Gastroesophageal sphincter (tissue), 4 donors: ENCODE results near the gene CLCNKB. TPM values are rescaled to one million over a fixed set of nuclear protein-coding genes. Genes with fewer than 3 reads are reported as not detected.

Experiments
- ATAC-seq: fragments of 150-250 bp; one replicate; pipeline ENCODE4 v1.9.1; 2016; ENCODE audit warnings: mild to moderate bottlenecking, moderate library complexity
- H3K27ac ChIP-seq, 4 donors: fragments of 200-600 bp; sonication (generic) in 3 of 4; 1 replicate in 3 of 4; 2 replicates in 1 of 4; pipeline ENCODE4 v1.5.1; 2016 to 2019
- H3K27me3 ChIP-seq: fragments of 200-600 bp; sonication (generic); one replicate; pipeline ENCODE4 v1.5.1; 2019
- H3K36me3 ChIP-seq, 2 donors: fragments of 200-600 bp; sonication (generic); one replicate each; pipeline ENCODE4 v1.5.1; 2019; ENCODE audit warnings: control low read depth in 1 of 2
- H3K4me1 ChIP-seq, 3 donors: fragments of 200-600 bp; sonication (generic); 1 replicate in 2 of 3; 2 replicates in 1 of 3; pipeline ENCODE4 v1.5.1; 2016 to 2019; ENCODE audit warnings: control low read depth in 2 of 3
- H3K4me3 ChIP-seq, 2 donors: fragments of 200-600 bp; sonication (generic); one replicate each; pipeline ENCODE4 v1.5.1; 2019; ENCODE audit warnings: mild to moderate bottlenecking in 1 of 2, moderate library complexity in 1 of 2
- H3K9me3 ChIP-seq, 3 donors: fragments of 200-600 bp; sonication (generic); one replicate each; pipeline ENCODE4 v1.5.1; 2017 to 2019; ENCODE audit warnings: control low read depth in 2 of 3
- EP300 ChIP-seq: sonication (generic); formaldehyde crosslinking; IDR thresholded peaks from one replicate; pipeline ENCODE4 v1.6.1; 2017; ENCODE audit warnings: antibody characterized with exemption, mild to moderate bottlenecking
- POLR2A ChIP-seq, 2 donors: fragments of 450-650 bp; IDR thresholded peaks; one replicate each; pipeline ENCODE4 v1.6.1; 2017; ENCODE audit warnings: antibody characterized with exemption in 2 of 2, mild to moderate bottlenecking in 2 of 2, moderate library complexity in 1 of 2
- POLR2AphosphoS5 ChIP-seq: sonication (generic); formaldehyde crosslinking; IDR thresholded peaks from one replicate; pipeline ENCODE4 v1.6.1; 2017; ENCODE audit warnings: antibody characterized with exemption
- WGBS, 2 donors: methylation state at CpG; one replicate each; pipeline ENCODE4 v1.1.5; 2018; ENCODE audit warnings: low coverage in 1 of 2; 5-methylcytosine and 5-hydroxymethylcytosine counted together
- total RNA-seq, 4 donors: library from RNA; depleted of rRNA; stranded (reverse); fragments of >200 nt; gene quantifications; one replicate each; pipeline ENCODE4 v1.1.0, GENCODE V29; 2016
- TF ChIP-seq, protein P1 (sequence below), 4 experiments: fragments of 200-600 bp in 2 of 4; fragments of 450-650 bp in 2 of 4; sonication (generic) in 1 of 4; IDR thresholded peaks; one replicate each; pipeline ENCODE4 v1.5.1; 2017 to 2019; ENCODE audit warnings: antibody characterized with exemption in 4 of 4, mild to moderate bottlenecking in 2 of 4, moderate library complexity in 2 of 4

Gene CLCNKB
- total RNA-seq, result 1 to 10 TPM in 2 of 4 donors, under 1 TPM in 2; 0.20 to 1.9 (median 0.82) TPM

DNA sequence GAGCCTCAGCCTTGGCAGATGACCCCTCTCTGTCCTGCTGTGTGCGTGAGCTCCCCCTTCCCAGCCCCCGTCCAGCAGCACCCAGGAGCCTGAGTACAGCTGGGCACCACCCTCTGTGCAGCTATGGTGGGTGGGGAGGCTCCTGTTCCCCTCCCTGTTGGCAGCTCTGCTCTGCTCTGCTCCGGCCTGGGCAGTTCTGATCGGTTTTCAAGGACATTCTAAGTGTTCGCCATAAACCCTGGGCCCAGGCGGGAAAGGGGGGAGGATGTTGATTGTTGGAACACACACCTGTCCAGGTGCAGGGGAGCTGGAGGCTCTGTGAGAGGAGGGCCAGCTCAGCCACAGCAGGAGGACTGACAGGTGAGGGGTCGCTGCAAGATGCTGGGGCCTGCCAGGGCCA is at the start of gene CLCNKB:
Gene CLCNKB, plus strand, starts transcription at position 262 of the 400 bp plus-strand sequence. CDS start 711 bp downstream, outside the sequence.
- no peaks in the 10 kb centered on the region for H3K9me3 ChIP-seq
- H3K4me3 ChIP-seq, result no peak within 1 kb of the TSS
- no peaks in the 10 kb centered on the region for H3K36me3 ChIP-seq
- peaks cover 0 to 9% (median under 1%) of the 10 kb centered on the region in 3 donors for H3K4me1 ChIP-seq
- H3K27ac ChIP-seq, result no peak within 1 kb of the TSS
- ATAC-seq, result no peak
- no peaks in the 10 kb centered on the region for H3K27me3 ChIP-seq
- TF ChIP-seq, protein P1, sequence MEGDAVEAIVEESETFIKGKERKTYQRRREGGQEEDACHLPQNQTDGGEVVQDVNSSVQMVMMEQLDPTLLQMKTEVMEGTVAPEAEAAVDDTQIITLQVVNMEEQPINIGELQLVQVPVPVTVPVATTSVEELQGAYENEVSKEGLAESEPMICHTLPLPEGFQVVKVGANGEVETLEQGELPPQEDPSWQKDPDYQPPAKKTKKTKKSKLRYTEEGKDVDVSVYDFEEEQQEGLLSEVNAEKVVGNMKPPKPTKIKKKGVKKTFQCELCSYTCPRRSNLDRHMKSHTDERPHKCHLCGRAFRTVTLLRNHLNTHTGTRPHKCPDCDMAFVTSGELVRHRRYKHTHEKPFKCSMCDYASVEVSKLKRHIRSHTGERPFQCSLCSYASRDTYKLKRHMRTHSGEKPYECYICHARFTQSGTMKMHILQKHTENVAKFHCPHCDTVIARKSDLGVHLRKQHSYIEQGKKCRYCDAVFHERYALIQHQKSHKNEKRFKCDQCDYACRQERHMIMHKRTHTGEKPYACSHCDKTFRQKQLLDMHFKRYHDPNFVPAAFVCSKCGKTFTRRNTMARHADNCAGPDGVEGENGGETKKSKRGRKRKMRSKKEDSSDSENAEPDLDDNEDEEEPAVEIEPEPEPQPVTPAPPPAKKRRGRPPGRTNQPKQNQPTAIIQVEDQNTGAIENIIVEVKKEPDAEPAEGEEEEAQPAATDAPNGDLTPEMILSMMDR (IDR thresholded peaks at IDR 0.05), result no peak
- no peak for TF ChIP-seq POLR2A (IDR thresholded peaks at IDR 0.05)
- no peak for TF ChIP-seq POLR2AphosphoS5
- TF ChIP-seq EP300, result no peak
- WGBS, 2 donors, result no CpG with 5 or more reads among the region's 7 CpGs

DNA sequence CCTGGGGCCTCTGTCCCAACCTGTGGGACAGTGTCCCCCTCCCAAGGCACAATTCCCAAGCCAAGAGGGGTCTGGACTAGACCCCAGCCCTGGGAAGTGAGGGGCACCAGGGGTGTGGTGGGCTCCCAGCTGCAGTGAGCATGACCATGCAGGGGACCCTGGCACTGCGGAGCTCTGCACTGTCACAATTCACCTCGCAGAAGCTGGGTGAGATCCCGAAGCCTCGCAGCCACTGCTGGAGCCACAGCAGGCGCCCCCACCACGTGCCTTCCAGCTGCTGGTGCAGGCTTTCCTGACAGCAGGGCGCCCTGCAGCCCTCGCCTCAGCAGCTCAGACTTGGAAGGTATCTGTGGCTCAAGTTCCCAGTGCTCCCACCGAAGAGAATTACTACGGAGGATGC is 49.5 kb upstream of the CLCNKB start:
- Histone ChIP-seq H3K9me3 (no peaks in the 10 kb centered on the region), H3K4me3 (no peak overlapping the region), H3K36me3 (no peaks in the 10 kb centered on the region), H3K27ac (peak overlapping the region in 2 of 4 donors; percentile 62 to 68), H3K4me1 (peaks cover 0 to 54% (median 4%) of the 10 kb centered on the region in 3 donors), H3K27me3 (no peaks in the 10 kb centered on the region)
- no CpG with 5 or more reads among the region's 10 CpGs for WGBS, 2 donors
- ATAC-seq, result no peak
- TF ChIP-seq EP300 (no peak), POLR2AphosphoS5 (no peak), POLR2A (IDR thresholded peaks at IDR 0.05) (no peak)
- TF ChIP-seq, protein P1 (IDR thresholded peaks at IDR 0.05), result no peak

DNA sequence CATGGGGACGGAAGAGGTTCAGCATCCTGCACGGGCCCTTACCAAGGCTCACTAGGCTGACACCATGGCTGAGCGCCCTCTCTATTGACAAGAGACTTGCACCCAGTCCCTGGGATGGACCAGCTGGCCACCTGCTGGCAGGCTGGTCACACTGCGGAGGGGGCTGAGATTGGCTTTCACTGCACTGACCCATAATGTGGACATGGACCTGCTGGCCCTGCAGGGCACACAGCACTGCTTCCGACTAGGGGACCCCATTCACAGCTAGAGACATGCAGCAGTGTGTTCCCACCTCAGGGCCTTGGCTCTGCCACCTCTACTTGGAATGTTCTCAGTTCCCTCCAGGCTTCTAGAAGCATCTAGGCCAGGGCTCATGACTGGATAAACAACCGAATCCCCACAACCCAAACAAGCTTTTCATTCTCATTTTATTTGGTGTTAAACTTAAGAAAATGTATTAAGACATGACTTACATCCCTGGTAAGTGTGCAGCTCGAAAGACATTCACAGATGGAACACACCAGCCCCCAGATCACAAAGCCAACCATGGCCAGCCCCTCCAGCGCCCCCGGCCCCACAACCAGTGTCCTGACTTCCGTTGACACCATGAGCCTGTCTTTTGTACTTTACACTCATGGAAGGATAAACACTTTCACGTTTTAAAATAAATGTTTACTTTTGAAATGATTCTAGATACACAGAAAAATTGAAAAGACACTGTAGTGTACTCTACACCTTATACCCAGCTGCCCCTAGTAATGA is 48.8 kb upstream of the CLCNKB start:
- peak; percentile 75 for ATAC-seq
- H3K27me3 ChIP-seq, result no peaks in the 10 kb centered on the region
- H3K36me3 ChIP-seq, result no peaks in the 10 kb centered on the region
- no peaks in the 10 kb centered on the region for H3K9me3 ChIP-seq
- peak overlapping the region in 3 of 4 donors; percentile 52 to 68 (median 62) for H3K27ac ChIP-seq
- H3K4me3 ChIP-seq, result no peak overlapping the region
- H3K4me1 ChIP-seq, result peaks cover 0 to 47% (median 4%) of the 10 kb centered on the region in 3 donors
- no peak for TF ChIP-seq POLR2A (IDR thresholded peaks at IDR 0.05)
- TF ChIP-seq, protein P1 (IDR thresholded peaks at IDR 0.05), result peak in 3 of 4 experiments; percentile 73 to 93 (median 81)
- 36 to 44% methylated on average over 4 to 7 of the region's 11 CpGs for whole genome bisulfite sequencing, 2 donors

DNA sequence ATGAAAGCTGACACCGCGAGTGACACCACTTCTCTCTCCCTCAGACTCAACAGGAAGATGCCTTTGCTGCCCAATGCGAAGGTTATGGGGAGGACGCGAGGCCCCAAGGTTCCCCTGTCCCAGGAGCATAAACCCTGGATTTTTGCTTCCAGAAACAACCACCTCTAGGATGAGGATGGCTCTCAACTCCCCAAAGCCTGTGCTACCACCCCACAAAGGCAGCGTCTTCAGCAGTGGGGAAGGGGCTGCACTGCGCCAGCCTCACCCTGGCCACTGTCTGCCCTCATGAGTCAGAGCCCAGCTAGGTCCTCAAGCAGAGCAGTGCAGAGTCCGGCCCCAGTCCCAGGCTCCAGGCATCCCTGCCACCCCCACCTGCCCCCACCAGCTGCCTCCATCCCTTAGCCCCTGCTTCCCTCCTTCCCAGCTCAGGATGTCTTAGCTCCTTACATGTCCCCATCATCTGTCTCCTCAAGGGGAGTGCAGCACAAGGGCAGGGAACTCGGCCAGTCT is 46.5 kb upstream of the CLCNKB start:
- Histone ChIP-seq H3K27ac (no peak overlapping the region), H3K4me3 (no peak overlapping the region), H3K4me1 (peaks cover 0 to 44% (median 4%) of the 10 kb centered on the region in 3 donors), H3K9me3 (no peaks in the 10 kb centered on the region), H3K27me3 (no peaks in the 10 kb centered on the region), H3K36me3 (no peaks in the 10 kb centered on the region)
- no peak for ATAC-seq
- WGBS, 2 donors, result 77% methylated on average over 5 of the region's 9 CpGs; no CpG with 5 or more reads in 1 of the 2 donors
- TF ChIP-seq EP300, result no peak
- TF ChIP-seq, protein P1 (IDR thresholded peaks at IDR 0.05), result no peak
- no peak for TF ChIP-seq POLR2A (IDR thresholded peaks at IDR 0.05)
- TF ChIP-seq POLR2AphosphoS5, result no peak
